Transverse colon (tissue), 4 donors: ENCODE data around the gene BMP2K.
"Not testable (repeated sequence)": the region's sequence is repeated elsewhere in the genome, so short reads cannot be mapped to it uniquely, and the experiment has no call there.

Experiments
- POLR2A ChIP-seq: fragments of 450-650 bp; IDR thresholded peaks from one replicate; pipeline ENCODE4 v1.6.1; 2016; ENCODE audit warnings: antibody characterized with exemption, mild to moderate bottlenecking, moderate library complexity
- POLR2AphosphoS5 ChIP-seq, 3 donors: sonication (generic); formaldehyde crosslinking; IDR thresholded peaks; one replicate each; pipeline ENCODE4 v1.6.1; 2016; ENCODE audit warnings: antibody characterized with exemption in 3 of 3
- TF ChIP-seq, protein P1 (sequence below), 5 experiments: fragments of 200-600 bp in 3 of 5; fragments of 450-650 bp in 2 of 5; sonication (generic) in 3 of 5; IDR thresholded peaks; 1 replicate in 2 of 5; 2 replicates in 3 of 5; pipeline ENCODE4 v1.5.1; 2016 to 2017; ENCODE audit warnings: antibody characterized with exemption in 5 of 5, inconsistent platforms in 3 of 5, mild to moderate bottlenecking in 2 of 5, moderate library complexity in 1 of 5

DNA sequence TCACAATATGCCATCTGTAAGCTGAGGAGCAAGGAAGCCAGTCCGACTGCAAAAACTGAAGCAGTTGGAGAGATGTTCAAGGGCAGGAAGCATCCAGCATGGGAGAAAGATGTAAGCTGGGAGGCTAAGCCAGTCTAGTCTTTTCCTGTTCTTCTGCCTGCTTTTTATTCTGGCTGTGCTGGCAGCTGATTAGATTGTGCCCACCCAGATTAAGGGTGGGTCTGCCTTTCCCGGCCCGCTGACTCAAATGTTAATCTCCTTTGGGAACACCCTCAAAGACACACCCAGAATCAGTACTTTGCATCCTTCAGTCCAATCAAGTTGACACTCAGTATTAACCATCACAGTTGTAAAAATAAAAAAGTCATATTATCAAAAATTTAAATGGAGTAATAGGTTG lies 63.5 kb downstream of the BMP2K start:
- TF ChIP-seq, protein P1, sequence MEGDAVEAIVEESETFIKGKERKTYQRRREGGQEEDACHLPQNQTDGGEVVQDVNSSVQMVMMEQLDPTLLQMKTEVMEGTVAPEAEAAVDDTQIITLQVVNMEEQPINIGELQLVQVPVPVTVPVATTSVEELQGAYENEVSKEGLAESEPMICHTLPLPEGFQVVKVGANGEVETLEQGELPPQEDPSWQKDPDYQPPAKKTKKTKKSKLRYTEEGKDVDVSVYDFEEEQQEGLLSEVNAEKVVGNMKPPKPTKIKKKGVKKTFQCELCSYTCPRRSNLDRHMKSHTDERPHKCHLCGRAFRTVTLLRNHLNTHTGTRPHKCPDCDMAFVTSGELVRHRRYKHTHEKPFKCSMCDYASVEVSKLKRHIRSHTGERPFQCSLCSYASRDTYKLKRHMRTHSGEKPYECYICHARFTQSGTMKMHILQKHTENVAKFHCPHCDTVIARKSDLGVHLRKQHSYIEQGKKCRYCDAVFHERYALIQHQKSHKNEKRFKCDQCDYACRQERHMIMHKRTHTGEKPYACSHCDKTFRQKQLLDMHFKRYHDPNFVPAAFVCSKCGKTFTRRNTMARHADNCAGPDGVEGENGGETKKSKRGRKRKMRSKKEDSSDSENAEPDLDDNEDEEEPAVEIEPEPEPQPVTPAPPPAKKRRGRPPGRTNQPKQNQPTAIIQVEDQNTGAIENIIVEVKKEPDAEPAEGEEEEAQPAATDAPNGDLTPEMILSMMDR (IDR thresholded peaks at IDR 0.05) = not testable (repeated sequence)
- not testable (repeated sequence) for TF ChIP-seq POLR2AphosphoS5 (IDR thresholded peaks at IDR 0.05); POLR2A
